WTC11 (cell line): ENCODE results near the gene DGKG.

ENCODE experiments used
- CREB1 ChIP-seq: sonication (generic); formaldehyde crosslinking; IDR thresholded peaks from 2 replicates; pipeline ENCODE4 v1.8.0; 2023; ENCODE audit warnings: mild to moderate bottlenecking, missing genetic modification reagents
- JUN ChIP-seq: sonication (generic); formaldehyde crosslinking; IDR thresholded peaks from 2 replicates; pipeline ENCODE4 v1.8.0; 2023; ENCODE audit warnings: mild to moderate bottlenecking, missing genetic modification reagents
- NR1H2 ChIP-seq: sonication (generic); formaldehyde crosslinking; IDR thresholded peaks from 2 replicates; pipeline ENCODE4 v1.9.0; 2021; ENCODE audit warnings: mild to moderate bottlenecking, moderate library complexity, missing genetic modification reagents
- TF ChIP-seq, protein P1 (sequence below): sonication (generic); formaldehyde crosslinking; IDR thresholded peaks from 2 replicates; pipeline ENCODE4 v1.8.1; 2023; ENCODE audit warnings: mild to moderate bottlenecking, missing genetic modification reagents
- TF ChIP-seq, protein P2 (sequence below): sonication (generic); formaldehyde crosslinking; IDR thresholded peaks from 2 replicates; pipeline ENCODE4 v1.8.0; 2022; ENCODE audit warnings: mild to moderate bottlenecking, missing genetic modification reagents
- TF ChIP-seq, protein P3 (sequence below): fragments of 250-450 bp; sonication (Bioruptor Pico); IDR thresholded peaks from 2 replicates; pipeline ENCODE4 v1.8.0; 2021; ENCODE audit warnings: mild to moderate bottlenecking
- TF ChIP-seq, protein P4 (sequence below): fragments of 200-600 bp; IDR thresholded peaks from 2 replicates; pipeline ENCODE4 v1.8.0; 2022; ENCODE audit warnings: antibody characterized with exemption

DNA sequence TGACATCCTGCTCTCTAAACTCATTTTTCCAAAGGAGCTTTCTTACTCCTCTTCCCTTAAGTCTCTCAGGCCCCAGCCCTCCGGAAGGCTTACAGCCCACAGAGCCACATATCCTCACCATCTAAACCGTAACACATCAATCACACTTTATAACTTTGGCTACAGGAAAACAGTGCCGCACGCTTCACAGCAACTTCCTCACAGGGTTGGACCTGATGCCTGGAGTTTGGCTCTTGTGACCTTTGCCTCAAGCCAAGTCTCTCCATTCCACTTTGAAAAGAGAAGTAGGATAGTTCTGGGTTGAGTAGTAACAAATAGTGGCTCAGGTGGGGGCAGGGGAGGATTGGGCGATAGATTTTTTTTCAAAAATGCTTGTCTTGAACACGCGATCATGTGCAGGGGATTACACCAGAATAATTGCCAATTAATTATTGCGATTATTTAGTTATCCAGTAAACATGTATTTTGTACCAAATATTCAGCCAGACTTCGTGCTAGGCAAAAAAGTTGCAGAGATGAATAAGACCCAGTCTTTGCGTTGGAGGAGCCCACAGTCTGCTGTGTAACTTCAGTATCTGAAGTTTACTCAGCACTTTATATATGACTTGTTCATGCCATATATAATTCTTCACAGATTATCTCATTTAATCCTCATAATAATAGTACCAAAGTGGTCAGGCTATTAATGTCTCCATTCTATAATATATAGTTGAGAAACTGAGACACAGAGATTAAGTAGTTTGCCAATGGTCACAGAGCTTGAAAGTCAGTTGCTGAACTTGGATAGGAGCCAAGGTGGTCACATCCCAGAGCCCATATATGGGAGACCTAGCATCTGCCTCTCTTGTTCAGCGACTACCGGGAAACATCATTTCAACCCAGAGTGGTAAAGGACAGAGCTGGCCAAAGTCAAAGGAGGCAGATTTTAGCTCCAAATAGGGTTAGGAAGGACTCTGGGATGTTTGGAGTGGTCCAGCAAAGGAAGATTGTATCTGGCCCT lies 250.8 kb downstream of the DGKG start:
- TF ChIP-seq CREB1 (CRISPR knock-in tag): no peak
- TF ChIP-seq JUN: no peak
- TF ChIP-seq, protein P1, sequence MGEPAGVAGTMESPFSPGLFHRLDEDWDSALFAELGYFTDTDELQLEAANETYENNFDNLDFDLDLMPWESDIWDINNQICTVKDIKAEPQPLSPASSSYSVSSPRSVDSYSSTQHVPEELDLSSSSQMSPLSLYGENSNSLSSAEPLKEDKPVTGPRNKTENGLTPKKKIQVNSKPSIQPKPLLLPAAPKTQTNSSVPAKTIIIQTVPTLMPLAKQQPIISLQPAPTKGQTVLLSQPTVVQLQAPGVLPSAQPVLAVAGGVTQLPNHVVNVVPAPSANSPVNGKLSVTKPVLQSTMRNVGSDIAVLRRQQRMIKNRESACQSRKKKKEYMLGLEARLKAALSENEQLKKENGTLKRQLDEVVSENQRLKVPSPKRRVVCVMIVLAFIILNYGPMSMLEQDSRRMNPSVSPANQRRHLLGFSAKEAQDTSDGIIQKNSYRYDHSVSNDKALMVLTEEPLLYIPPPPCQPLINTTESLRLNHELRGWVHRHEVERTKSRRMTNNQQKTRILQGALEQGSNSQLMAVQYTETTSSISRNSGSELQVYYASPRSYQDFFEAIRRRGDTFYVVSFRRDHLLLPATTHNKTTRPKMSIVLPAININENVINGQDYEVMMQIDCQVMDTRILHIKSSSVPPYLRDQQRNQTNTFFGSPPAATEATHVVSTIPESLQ: no peak
- TF ChIP-seq NR1H2: no peak
- TF ChIP-seq, protein P2, sequence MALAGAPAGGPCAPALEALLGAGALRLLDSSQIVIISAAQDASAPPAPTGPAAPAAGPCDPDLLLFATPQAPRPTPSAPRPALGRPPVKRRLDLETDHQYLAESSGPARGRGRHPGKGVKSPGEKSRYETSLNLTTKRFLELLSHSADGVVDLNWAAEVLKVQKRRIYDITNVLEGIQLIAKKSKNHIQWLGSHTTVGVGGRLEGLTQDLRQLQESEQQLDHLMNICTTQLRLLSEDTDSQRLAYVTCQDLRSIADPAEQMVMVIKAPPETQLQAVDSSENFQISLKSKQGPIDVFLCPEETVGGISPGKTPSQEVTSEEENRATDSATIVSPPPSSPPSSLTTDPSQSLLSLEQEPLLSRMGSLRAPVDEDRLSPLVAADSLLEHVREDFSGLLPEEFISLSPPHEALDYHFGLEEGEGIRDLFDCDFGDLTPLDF (CRISPR knock-in tag): no peak
- TF ChIP-seq, protein P3, sequence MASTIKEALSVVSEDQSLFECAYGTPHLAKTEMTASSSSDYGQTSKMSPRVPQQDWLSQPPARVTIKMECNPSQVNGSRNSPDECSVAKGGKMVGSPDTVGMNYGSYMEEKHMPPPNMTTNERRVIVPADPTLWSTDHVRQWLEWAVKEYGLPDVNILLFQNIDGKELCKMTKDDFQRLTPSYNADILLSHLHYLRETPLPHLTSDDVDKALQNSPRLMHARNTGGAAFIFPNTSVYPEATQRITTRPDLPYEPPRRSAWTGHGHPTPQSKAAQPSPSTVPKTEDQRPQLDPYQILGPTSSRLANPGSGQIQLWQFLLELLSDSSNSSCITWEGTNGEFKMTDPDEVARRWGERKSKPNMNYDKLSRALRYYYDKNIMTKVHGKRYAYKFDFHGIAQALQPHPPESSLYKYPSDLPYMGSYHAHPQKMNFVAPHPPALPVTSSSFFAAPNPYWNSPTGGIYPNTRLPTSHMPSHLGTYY (CRISPR knock-in tag): no peak
- TF ChIP-seq, protein P4, sequence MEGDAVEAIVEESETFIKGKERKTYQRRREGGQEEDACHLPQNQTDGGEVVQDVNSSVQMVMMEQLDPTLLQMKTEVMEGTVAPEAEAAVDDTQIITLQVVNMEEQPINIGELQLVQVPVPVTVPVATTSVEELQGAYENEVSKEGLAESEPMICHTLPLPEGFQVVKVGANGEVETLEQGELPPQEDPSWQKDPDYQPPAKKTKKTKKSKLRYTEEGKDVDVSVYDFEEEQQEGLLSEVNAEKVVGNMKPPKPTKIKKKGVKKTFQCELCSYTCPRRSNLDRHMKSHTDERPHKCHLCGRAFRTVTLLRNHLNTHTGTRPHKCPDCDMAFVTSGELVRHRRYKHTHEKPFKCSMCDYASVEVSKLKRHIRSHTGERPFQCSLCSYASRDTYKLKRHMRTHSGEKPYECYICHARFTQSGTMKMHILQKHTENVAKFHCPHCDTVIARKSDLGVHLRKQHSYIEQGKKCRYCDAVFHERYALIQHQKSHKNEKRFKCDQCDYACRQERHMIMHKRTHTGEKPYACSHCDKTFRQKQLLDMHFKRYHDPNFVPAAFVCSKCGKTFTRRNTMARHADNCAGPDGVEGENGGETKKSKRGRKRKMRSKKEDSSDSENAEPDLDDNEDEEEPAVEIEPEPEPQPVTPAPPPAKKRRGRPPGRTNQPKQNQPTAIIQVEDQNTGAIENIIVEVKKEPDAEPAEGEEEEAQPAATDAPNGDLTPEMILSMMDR: no peak
